HUDEP-2 (cell line): ENCODE measurements around the gene PCDHGB1.
A peak's percentile ranks its signal among the peaks of the same experiment; 100 is the strongest.
"Not testable (repeated sequence)": the region's sequence is repeated elsewhere in the genome, so short reads cannot be mapped to it uniquely, and the experiment has no call there.

Experiments used
- DNase-seq, 76 experiments: peaks; one replicate each; lab custom pipeline; 2025; ENCODE audit not compliant: unreplicated experiment in 76 of 76; lab: John Stamatoyannopoulos, UW

PCDHGB1 gene

GRCh38 chr5:141343953-141344463 lies 5.9 kb upstream of the PCDHGB1 start:
- DNase-seq: no peak

- no peak for DNase-seq
Observed at GRCh38 chr5:141345327-141345726, 4.6 kb upstream of the PCDHGB1 start.

- DNase-seq: not testable (repeated sequence)
Observed at GRCh38 chr5:141346017-141346416, 3.9 kb upstream of the PCDHGB1 start.

GRCh38 chr5:141351591-141351990 lies 1.7 kb downstream of the PCDHGB1 start:
- no peak for DNase-seq

- no peak for DNase-seq
Observed at GRCh38 chr5:141354900-141355469, 5.1 kb downstream of the PCDHGB1 start, which contains the start of gene PCDHGA4. TSS of gene PCDHGA4 (plus strand) at chr5:141355021. CDS start at chr5:141355108, 87 bp downstream.

- no peak for DNase-seq
Observed at GRCh38 chr5:141355641-141356040, 5.7 kb downstream of the PCDHGB1 start.

- no peak for DNase-seq
Observed at GRCh38 chr5:141356133-141356532, 6.2 kb downstream of the PCDHGB1 start.

- no peak for DNase-seq
Observed at GRCh38 chr5:141356950-141357349, 7.1 kb downstream of the PCDHGB1 start.

- DNase-seq: no peak
Observed at GRCh38 chr5:141359790-141360426, 10.0 kb downstream of the PCDHGB1 start, which contains the start of gene PCDHGB2. TSS of gene PCDHGB2 (plus strand) at chr5:141359994. CDS start at chr5:141360136, 142 bp downstream.

- no peak for DNase-seq
Observed at GRCh38 chr5:141360685-141361084, 10.8 kb downstream of the PCDHGB1 start.

- DNase-seq: no peak
Observed at GRCh38 chr5:141362719-141363118, 12.8 kb downstream of the PCDHGB1 start.

GRCh38 chr5:141363952-141364660 lies 14.2 kb downstream of the PCDHGB1 start, which contains the start of gene PCDHGA5:
TSS of gene PCDHGA5 (plus strand) at chr5:141364162. CDS start at chr5:141364331, 169 bp downstream.
- DNase-seq: no peak

- DNase-seq: no peak
Observed at GRCh38 chr5:141366016-141366896, 16.4 kb downstream of the PCDHGB1 start.

- DNase-seq: peak in 18 of 76 experiments; percentile 1 to 38 (median 12)
Observed at GRCh38 chr5:141369994-141370848, 20.3 kb downstream of the PCDHGB1 start, which contains the start of gene PCDHGB3. TSS of gene PCDHGB3 (plus strand) at chr5:141370242. CDS start at chr5:141370395, 153 bp downstream.

GRCh38 chr5:141371572-141372475 lies 21.9 kb downstream of the PCDHGB1 start:
- DNase-seq: no peak

- DNase-seq: peak in 1 of 76 experiments; percentile 1
Observed at GRCh38 chr5:141373673-141374317, 23.9 kb downstream of the PCDHGB1 start, which contains the start of gene PCDHGA6. TSS of gene PCDHGA6 (plus strand) at chr5:141373891. CDS start at chr5:141374084, 193 bp downstream.

- no peak for DNase-seq
Observed at GRCh38 chr5:141374627-141375026, 24.7 kb downstream of the PCDHGB1 start.
